ENCODE measurements around the gene FAM221A. TPM values are rescaled to one million over a fixed set of nuclear protein-coding genes. Genes with fewer than 3 reads are reported as not detected.

Gene FAM221A
- total RNA-seq, 1 donor from 2014 or later = 8.2 TPM

DNA sequence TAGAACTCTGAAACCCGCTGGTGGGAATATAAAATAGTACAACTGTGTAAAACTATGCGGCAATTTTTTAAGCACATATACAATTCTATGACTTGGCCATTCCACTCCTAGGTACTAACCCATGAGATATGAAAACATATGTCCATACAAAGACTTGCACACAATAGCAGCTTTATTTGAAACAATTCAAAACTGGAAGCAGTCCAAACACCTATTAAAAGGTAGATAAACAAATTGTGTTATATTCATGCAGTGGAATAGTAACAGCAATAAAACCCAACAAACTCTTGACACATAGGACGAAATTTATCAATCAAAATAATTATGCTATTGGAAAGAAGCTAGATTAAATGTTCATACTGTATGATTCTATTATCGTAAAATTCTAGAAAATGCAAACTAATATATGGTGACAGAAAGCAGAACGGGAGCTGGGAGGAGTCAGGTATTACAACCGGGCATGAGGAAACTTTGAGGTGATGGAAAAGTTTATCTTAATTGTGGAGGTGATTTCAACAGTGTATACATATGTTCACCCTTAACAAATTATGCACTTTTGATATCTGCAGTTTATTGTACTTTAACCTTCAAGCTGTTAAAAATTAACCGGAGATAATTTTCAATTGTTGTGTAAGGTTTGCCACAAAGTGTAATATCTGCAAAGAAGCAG is 29.2 kb downstream of the FAM221A start:
- peaks cover 21% of the 10 kb centered on the region for H3K36me3 Mint-ChIP-seq
- TF ChIP-seq, protein P1, sequence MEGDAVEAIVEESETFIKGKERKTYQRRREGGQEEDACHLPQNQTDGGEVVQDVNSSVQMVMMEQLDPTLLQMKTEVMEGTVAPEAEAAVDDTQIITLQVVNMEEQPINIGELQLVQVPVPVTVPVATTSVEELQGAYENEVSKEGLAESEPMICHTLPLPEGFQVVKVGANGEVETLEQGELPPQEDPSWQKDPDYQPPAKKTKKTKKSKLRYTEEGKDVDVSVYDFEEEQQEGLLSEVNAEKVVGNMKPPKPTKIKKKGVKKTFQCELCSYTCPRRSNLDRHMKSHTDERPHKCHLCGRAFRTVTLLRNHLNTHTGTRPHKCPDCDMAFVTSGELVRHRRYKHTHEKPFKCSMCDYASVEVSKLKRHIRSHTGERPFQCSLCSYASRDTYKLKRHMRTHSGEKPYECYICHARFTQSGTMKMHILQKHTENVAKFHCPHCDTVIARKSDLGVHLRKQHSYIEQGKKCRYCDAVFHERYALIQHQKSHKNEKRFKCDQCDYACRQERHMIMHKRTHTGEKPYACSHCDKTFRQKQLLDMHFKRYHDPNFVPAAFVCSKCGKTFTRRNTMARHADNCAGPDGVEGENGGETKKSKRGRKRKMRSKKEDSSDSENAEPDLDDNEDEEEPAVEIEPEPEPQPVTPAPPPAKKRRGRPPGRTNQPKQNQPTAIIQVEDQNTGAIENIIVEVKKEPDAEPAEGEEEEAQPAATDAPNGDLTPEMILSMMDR (conservative IDR thresholded peaks at IDR 0.05) = no peak

GRCh38 chr7:23710000-23710399 is 30.0 kb downstream of the FAM221A start, which contains the start of gene STK31:
Gene STK31 (plus strand): TSS chr7:23710219. CDS start chr7:23710286, 67 bp downstream.
- Mint-ChIP-seq H3K27me3 (peaks cover 3% of the 10 kb centered on the region), H3K4me1 (ENCODE audit: unreplicated experiment) (no peaks in the 10 kb centered on the region), H3K36me3 (peaks cover 13% of the 10 kb centered on the region), H3K27ac (no peak within 1 kb of the TSS), H3K9me3 (peaks cover 5% of the 10 kb centered on the region), H3K4me3 (no peak within 1 kb of the TSS)
- no peak for DNase-seq (ENCODE audit: extremely low spot score, unreplicated experiment)
- TF ChIP-seq, protein P1 (conservative IDR thresholded peaks at IDR 0.05) = no peak

More for the DNA sequence above, 29.2 kb downstream of the FAM221A start:
- H3K27ac Mint-ChIP-seq = no peak overlapping the region
- H3K4me1 Mint-ChIP-seq (ENCODE audit: unreplicated experiment) = no peaks in the 10 kb centered on the region
- no peak for DNase-seq (ENCODE audit: extremely low spot score, unreplicated experiment)
- H3K4me3 Mint-ChIP-seq = no peak overlapping the region
- peaks cover 10% of the 10 kb centered on the region for H3K9me3 Mint-ChIP-seq
- peaks cover 3% of the 10 kb centered on the region for H3K27me3 Mint-ChIP-seq

DNA sequence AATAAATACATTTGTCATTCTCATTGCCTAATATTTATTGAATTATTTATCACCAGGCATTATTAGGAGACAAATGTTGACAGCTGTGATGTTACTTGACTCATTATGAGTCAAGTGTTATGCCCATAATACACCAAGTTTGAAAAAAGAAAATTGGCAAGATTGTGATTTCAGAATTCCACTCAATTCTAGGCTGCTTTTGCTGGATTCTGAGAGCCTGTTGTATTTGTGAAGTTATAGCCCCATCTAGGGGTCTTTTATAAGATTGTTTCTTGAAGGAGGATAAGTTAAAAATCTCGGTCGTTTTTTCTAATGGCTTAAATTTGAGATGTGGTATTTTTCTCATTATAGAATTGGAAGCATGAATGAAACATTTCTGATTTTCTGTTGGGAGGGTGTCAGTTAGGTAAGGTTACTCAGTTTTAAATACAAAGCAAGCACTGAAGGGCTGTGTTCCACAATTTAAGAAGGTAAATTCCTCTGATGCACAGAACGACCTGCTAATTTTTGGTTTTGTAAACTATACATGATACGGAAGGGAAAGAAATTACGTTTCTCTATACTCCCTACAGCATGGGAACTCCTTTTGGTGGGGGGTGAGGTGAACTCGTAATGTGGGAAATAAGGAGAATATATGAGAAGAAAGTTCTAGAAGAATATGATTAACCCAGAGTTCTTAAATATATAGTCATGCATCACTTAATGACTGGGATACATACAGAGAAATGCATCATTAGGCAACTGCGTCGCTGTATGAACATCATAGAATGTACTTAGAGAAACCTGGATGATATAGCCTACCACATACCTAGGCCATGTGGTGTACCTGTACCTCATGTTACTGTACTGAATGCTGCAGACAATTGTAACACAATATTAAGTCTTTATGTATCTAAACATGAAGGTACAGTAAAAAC is 32.6 kb downstream of the FAM221A start:
- DNase-seq (ENCODE audit: extremely low spot score, unreplicated experiment) = no peak
- no peak overlapping the region for H3K27ac Mint-ChIP-seq
- TF ChIP-seq, protein P1 (conservative IDR thresholded peaks at IDR 0.05) = peak; percentile 90

DNA sequence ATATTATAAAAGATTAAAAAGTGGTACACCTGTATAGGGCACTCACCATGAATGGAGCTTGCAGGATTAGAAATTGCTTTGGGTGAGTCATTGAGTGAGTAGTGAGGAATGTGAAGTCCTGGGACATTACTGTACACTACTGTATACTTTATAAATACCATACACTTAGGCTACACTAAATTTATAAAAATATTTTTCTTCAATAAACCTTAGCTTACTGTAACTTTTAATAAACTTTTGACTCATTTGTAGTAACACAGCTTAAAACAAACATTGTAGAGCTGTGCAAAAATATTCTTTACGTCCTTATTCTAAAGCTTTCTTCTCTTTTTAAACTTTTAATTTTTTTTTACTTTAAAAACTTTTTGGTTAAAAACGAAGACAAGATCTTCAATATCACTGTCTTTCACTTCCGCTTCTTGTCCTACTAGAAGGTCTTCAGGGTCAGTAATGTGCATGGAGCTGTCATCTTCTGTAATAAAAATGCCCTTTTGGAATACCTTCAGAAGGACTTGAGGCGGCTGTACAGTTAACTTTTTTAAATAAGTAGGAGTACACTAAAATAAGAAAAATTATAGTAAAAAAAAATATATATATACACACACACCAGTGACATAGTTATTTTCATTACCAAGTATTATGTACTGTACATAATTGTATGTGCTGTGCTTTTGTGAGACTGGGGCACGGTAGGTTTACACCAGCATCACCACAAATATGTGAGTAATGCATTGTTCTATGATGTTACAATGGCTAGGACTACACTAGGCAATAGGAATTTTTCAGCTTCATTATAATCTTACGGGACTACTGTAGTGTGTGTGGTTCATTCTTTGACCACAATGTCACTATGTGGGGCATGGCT is 33.5 kb downstream of the FAM221A start:
- TF ChIP-seq, protein P1 (conservative IDR thresholded peaks at IDR 0.05) = no peak
- no peak for DNase-seq (ENCODE audit: extremely low spot score, unreplicated experiment)
- no peaks in the 10 kb centered on the region for H3K9me3 Mint-ChIP-seq
- H3K4me3 Mint-ChIP-seq = no peak overlapping the region
- H3K36me3 Mint-ChIP-seq = no peaks in the 10 kb centered on the region
- peaks cover 3% of the 10 kb centered on the region for H3K27me3 Mint-ChIP-seq
- H3K4me1 Mint-ChIP-seq (ENCODE audit: unreplicated experiment) = no peaks in the 10 kb centered on the region
- no peak overlapping the region for H3K27ac Mint-ChIP-seq

More for the DNA sequence above, 32.6 kb downstream of the FAM221A start:
- H3K4me1 Mint-ChIP-seq (ENCODE audit: unreplicated experiment) = no peaks in the 10 kb centered on the region
- H3K9me3 Mint-ChIP-seq = no peaks in the 10 kb centered on the region
- H3K27me3 Mint-ChIP-seq = peaks cover 3% of the 10 kb centered on the region
- no peaks in the 10 kb centered on the region for H3K36me3 Mint-ChIP-seq
- no peak overlapping the region for H3K4me3 Mint-ChIP-seq

GRCh38 chr7:23714150-23714464 is 34.1 kb downstream of the FAM221A start:
- Mint-ChIP-seq H3K4me3 (no peak overlapping the region), H3K27me3 (peaks cover 3% of the 10 kb centered on the region), H3K9me3 (no peaks in the 10 kb centered on the region), H3K4me1 (ENCODE audit: unreplicated experiment) (no peaks in the 10 kb centered on the region), H3K36me3 (no peaks in the 10 kb centered on the region), H3K27ac (no peak overlapping the region)
- TF ChIP-seq, protein P1 (conservative IDR thresholded peaks at IDR 0.05) = no peak
- no peak for DNase-seq (ENCODE audit: extremely low spot score, unreplicated experiment)
